Measurements from ENCODE around the gene DOCK2.
"Not testable (repeated sequence)": the region's sequence is repeated elsewhere in the genome, so short reads cannot be mapped to it uniquely, and the experiment has no call there.

DOCK2 gene

DNA sequence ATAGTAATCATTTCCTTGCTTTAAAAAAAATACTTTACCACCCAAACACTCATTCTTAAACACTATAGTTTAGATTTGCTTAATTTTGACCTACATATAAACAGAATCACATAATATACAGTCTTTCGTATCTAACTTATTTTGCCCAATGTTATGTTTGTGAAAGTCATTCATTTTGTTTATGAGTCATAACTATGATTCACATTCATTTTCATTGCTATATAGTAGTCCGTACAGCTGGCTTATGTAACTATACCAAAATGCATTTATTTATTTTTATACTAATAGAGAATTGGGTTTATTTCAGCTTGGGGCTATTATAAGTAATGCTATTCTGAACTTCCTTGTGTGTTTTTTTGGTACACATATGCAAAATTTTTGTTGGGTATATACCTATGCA, 434.7 kb downstream of the DOCK2 start:
- DNase-seq, result no peak

DNA sequence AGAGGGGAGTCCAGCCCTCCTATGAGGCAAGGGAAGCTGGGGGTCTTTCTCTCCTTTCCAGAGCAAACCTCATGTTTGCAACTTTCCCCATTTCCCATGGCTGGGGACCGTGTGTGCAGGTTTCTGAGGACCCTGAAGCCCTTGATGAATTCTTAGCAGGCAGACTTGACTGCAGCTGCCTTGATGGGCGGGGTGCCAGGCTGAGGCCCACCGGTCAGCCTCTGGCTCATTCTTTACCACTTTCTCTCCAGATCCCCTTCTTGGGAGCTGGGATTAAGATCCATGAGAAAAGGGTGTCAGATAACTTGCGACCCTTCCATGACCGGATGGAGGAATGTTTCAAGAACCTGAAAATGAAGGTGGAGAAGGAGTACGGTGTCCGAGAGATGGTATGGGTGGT, 438.6 kb downstream of the DOCK2 start:
- no peak for DNase-seq

DNA sequence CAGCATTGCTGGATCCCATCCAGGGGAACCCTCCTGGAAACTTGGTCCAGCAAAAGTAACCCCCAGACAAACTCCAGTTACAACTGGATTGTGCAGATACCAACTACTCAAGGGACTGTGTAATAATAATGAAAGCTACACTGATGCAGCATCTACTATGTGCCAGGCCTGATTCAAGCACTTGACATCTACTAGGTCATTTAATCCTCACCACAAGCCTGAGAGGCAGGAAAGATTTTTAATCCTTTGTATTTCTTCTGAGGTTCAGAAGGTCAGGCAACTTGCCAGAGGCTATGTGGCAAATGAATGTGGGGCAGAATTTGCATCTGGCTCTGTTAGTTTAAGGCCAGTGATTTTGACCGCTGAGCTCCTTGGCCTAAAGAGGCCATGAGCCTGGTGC, 439.1 kb downstream of the DOCK2 start:
- no peak for DNase-seq

DNA sequence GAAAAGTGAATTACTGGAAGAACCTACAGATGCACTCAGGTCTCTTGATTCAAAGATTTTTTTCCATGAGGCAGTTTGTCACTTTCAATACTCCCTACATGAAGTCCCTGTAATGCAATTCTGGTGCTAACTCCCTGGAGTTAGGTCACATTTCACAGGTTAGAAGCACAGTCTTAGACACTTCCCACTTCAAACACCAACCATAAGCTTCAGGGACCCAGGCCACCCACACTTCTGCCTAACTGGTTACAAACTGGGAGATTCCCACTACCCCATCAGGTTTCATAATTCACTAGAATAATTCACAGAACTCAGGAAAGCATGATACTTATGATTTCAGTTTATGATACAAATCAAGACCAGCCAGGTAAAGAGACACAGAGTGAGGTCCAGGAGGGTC, 439.7 kb downstream of the DOCK2 start:
- no peak for DNase-seq

DNA sequence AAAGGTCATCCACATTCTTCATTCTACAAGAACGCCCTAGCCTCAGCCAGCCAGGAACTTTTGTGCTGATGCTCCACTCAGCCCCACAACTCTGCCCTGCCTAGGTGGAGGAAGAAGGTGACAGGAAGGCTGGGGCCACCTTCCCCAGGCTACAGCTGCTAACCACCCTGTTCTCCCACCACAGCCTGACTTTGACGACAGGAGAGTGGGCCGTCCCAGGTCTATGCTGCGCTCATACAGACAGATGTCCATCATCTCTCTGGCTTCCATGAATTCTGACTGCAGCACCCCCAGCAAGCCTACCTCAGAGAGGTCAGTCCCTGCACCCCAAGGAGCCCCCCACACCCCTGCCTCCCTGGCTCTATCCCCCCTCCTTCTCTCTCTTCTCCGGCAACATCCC, 440.5 kb downstream of the DOCK2 start:
- no peak for DNase-seq

DNA sequence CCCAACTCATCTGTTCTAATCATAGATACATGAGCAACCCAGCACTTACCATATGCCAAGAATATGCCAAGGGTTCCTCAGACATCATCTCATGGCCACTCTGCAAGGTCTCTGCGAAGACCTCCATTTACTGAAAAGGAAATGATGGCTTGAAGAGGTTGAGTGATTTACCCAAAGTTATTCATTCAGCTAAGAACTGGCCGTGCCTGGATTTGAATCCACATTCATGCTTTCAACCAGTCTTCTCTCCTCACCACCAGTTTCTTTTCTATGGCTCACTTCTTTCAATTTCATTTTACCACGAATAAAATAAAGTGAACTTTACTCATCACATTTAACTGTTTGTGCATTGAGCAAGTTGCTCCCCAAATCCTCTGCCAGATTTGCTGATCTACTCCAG, 441.4 kb downstream of the DOCK2 start:
- DNase-seq, result no peak

DNA sequence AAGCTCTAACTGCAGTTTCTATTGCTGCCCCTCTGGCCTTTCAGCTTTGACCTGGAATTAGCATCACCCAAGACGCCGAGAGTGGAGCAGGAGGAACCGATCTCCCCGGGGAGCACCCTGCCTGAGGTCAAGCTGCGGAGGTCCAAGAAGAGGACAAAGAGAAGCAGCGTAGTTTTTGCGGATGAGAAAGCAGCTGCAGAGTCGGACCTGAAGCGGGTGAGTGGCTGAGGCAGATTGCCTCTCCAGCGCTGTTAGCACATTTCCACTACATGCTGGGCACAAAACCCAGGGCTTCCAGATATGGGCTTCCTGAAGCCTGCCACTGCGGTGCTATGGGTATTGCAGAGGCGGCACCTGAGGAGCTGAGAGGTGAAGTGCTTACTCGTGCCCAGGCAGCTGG, 441.9 kb downstream of the DOCK2 start:
- DNase-seq, result no peak

DNA sequence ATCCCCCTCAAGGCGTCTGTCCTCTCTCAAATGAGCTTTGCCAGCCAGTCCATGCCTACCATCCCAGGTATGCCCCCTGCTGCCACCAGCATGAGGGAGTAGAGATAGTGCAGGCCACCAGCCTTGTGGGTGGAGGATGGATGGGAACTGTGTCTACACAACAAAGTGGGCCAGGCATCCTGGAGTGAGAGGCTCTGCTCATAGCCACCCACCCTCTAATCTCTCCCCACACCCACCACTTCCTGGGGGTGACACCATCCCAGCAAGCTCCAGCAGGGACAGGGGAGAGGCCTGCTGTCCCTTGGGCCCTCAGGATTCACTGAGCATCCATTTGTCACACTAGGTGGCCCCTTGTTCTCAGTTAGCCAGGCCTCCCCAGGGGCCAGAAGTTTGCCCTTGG, 443.1 kb downstream of the DOCK2 start:
- no peak for DNase-seq

DNA sequence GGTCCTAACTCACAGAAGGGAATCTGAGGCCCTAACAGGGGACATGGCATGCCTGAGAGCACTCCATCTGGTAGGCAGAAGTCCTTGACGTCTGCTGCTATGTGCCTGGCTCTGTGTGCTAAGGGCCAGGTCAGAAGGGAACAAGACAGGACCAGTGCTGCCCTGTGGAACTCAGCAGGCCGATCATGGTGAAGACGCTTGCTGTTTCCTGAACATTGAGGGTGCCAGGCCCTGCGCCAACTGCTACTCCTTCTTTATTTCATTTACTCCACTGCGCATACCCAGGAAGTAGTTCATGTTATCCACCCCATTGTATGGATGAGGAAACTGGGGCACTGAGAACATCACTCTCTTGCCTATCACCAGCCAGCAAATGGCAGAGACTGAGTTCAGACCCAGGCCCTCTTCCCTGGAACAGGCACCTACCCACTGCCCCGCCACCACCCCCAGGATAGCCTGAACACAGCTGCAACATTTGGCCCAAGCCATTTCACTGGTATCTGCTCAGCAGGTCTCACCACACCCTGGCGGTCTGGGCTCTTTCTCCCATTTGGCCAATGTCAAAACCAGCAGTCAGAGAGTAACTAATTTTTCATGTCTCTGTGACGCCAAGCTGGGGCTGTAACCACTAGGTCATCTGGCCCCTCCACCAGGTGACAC, 443.8 kb downstream of the DOCK2 start:
- no peak for DNase-seq

DNA sequence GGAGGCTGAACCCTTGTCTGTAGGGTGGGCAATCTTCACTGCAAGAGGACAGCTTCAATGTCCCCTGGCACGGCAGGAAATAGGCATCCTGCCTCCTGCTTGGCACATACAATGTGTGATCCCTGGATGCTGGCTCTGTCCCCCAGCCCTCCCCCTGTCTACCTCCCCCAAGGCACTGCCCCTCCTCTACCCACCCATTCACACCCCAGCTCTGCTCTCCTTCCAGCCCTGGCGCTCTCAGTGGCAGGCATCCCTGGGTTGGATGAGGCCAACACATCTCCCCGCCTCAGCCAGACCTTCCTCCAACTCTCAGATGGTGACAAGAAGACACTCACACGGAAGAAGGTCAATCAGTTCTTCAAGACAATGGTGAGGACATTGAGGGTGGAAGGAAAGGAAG, 444.5 kb downstream of the DOCK2 start:
- no peak for DNase-seq

DNA sequence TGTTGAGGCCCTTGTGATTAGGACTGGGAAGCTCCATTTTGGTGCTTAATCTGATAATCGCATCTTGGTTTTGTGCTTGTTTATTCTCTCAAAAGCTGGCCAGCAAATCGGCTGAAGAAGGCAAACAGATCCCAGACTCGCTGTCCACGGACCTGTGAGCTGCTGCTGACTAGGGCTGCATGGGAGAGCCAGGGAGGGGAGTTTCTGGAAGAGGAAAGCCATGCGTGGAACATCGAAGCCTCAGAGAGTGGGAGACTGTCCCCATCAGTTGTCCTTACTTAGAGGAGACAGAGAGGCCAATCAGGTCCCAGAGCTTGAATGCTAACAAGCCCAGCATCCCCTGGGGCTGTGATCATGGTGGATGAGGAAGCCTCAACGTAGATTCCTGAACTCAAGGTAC, 445.6 kb downstream of the DOCK2 start:
- no peak for DNase-seq

DNA sequence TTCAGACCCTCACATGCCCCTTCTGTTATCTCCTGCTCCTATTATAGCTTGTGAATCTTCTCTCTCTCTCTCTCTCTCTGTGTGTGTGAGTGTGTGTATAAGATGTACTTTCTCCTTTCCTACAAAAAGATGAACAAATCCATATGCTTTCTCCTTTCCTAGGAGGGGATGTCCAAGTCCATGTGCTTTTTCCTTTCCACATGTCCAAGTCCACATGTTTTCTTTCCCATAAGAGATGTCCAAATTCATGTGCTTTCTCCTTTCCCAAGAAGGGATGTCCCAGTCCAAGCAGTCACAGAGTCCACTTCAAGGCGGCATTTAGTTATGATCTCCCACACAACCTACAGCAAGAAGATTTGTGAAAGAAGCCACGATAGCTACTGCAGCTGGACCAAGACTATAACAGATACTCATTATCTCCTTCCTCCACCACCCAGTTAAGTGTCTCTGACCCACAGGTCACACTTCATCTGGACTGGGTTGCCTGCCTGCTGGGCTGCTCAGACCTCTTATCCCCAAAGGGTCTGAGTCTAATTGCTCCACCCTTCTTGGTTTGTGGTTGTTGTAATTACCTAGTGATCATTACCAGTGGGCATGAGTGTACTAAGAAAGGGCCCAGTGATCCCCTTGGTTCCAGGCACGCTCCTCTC, 450.2 kb downstream of the DOCK2 start:
- DNase-seq, result no peak

DNA sequence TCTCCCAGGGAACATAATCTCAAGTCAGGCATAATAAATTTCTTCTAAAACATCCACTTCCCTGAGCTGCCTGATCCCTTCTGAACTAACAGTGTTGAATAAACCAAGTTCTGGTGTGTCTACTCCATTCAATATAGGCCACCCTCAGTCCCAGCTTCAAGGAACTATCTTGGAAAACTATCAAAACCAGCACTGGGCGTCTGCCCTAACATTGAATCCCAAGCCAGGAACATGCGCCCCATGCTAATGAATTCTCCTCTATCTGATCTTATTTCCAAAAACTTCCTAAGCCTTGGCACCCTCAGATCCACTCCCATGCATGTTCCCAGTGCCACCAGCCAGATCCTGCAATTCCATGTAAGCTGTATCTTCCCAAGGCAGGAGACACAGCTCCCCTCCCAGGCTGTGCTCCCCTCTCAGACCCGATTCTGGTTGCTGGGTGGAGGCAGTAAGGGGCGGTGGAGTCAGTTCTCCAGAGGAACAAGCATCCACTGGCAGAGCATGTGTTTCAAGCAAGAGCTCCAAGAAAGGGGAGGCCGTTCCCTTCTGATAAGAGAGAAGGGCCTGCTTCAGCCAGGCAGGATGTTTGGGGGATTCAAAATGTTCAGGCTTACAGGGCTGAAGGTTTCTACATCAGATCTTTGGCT, 455.5 kb downstream of the DOCK2 start:
- DNase-seq, result no peak

DNA sequence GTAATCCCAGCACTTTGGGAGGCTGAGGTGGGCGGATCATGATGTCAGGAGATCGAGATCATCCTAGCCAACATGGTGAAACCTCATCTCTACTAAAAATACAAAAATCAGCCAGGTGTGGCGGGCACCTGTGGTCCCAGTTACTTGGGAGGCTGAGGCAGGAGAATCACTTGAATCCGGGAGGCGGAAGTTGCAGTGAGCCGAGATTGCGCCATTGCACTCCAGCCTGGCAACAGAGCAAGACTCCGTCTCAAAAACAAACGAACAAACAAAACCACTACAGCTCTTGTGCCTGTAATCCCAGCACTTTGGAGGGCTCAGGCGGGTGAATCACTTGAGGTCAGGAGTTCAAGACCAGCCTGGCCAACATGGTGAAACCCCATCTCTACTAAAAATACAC, 457.3 kb downstream of the DOCK2 start:
- DNase-seq, result not testable (repeated sequence)

DNA sequence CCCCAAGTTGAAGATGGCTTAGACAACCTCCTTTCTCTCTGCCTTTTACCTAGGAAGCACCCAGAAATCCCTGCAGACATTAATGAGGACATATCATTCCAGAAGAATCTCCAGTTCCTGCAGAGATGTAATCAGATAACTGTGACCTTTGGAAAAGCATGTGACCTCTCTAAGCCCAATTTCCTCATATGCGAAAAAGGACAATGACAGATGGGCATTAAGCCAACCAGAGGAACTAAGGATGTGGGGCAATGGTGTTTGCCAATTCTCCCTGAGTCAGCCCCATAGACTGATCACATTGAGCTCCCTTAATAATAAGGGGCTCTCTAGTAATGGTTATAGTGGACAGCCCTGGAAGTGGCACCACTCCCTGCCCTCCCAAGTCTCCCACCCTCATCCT, 458.6 kb downstream of the DOCK2 start:
- DNase-seq, result no peak

DNA sequence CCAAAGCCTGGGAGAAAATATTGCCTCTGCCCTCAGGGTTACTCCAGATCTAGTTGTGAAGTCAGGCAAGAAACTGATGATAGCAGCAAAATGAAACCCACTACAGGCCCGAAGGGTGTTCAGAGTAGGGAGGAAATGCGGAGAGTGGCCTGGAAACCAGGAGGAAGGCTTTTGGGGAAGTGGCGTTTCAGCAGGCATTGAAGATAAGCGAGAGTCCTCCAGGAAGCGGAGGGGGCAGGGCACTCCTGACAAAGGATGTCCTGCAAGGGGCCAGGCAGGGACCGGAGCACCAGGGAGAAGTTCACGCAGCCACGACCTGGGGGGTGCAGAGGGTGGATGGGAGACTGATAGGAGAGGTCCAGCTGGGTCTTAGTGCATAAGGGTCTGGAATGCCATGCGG, 460.9 kb downstream of the DOCK2 start:
- DNase-seq, result no peak

DNA sequence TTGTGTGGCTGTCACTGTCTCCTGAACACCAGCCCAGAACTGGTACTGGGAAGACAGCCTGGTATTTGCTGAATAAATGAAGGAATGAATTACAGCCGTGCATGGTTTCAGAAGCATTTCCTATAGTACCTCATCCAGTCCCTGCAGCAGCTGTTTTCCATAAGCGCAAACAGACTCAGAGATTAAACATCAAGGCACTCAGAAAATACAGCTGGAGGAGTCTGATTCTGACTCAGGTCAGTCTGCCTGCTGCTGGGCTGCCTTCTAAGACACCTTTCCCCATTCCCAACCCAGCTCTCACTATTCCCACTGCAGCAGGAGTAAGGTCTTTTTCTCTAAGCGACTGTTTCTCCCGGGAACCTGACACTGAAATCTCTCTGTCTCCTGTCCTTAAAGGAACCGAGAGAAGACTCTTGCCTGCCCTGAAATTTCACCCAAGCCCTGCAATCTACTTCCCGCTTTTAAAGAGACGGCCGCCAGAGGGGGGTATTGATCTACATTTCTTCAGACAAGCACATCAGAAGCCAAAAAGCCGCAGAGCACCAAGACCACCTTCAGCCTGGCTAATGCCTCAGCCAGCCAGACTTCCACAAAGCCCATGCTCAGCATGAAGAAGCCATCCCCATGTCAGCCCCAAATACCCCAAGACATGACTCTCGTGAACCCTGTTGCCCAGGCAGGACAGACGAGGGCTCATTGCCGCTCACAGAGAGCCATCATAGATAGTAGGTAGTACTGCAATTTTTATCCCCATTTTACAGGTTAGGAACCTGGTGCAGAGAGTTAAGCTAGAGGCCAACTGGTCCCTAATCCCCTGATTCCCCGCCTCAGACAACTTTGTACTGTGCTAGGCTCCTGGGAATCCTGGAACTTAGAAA, 463.2 kb downstream of the DOCK2 start:
- peak; percentile 12 to 57 (median 32) for DNase-seq

DNA sequence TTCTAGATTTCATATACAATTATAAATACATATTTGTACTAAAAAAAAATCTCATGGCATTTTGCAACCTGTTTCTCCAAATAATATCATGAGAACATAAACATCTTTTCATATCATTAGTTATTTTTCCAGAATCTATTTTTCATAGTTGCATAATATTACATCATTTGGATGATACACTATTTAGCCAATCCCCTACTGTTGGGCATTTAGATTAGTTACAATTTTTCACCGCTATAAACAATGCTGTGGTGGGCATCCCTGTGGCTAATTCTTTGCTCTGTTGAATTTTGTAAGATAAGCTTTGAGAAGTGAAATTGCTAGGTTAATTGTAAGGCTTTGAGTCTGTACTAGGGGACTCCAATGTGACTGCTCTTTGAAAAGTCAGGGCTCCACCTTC, 466.4 kb downstream of the DOCK2 start:
- DNase-seq, result no peak

DNA sequence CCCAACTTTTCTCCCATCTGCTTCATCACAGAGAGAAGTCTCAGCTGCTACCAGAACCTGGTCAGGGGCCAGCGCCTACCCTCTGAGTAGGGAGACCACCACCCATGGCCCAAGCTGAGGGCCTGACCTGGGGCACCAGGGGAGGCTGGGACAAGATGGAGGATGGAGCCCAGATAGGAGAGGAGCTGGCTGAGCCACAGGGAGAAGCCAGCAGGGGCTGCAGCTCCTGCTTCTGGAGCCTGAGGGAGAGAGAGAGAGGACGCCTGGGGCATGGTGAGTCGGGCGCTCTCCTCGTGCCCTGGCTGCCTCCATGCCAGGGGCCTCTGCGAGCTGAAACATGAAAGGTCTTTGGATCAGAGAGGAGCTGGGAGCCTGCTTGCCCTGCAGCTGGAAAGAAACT, 467.2 kb downstream of the DOCK2 start:
- no peak for DNase-seq

DNA sequence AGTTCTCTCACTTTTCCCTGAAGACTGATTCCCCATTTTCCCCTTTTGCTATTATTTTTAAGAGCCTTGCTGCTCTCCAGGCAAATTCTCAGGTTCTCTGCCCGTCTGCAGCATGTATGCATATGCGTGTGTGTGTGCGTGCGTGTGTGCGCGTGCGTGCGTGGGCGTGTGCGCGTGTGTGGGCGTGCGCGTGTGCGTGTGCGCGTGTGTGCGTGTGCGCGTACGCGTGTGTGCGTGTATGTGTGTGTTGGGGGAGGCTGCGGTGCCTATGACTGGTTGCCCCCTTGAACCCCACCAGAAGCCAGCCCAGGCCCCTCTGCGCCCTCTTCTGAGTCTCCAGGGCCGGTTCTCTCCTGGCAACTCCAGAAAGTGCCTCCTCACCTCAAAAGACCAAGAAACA, 467.6 kb downstream of the DOCK2 start:
- no peak for DNase-seq

DNA sequence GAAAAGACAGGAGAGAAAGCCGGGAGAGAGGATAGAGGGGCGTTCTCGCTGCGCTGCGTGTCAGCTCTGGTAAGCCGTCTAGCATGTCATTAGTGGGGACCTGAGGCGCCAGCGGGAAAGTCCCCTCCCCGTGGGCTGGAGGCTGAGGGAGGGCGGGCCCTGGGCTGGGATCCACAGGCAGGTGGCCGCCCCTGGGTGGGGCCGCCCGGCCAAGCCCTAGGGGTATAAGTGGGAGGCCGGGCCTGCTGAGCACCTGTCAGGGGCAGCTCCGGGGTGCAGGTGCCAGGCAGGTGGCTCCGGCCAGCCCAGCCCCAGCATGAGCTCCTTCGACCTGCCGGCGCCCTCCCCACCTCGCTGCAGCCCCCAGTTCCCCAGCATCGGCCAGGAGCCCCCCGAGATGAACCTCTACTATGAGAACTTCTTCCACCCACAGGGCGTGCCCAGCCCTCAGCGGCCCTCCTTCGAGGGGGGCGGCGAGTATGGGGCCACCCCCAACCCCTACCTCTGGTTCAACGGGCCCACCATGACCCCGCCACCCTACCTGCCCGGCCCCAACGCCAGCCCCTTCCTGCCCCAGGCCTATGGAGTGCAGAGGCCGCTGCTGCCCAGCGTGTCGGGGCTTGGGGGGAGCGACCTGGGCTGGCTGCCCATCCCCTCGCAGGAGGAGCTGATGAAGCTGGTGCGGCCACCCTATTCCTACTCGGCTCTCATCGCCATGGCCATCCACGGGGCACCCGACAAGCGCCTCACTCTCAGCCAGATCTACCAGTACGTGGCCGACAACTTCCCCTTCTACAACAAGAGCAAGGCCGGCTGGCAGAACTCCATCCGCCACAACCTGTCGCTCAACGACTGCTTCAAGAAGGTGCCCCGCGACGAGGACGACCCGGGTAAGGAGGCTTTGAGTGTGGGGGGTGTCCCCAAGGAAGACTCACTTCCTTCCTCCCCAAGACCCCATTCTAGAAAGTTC, 468.9 kb downstream of the DOCK2 start, which contains the start of gene FOXI1:
Gene FOXI1 (plus strand): TSS at position 256 of the 970 bp plus-strand sequence. CDS start 61 bp downstream, at position 317.
- DNase-seq, result no peak

DNA sequence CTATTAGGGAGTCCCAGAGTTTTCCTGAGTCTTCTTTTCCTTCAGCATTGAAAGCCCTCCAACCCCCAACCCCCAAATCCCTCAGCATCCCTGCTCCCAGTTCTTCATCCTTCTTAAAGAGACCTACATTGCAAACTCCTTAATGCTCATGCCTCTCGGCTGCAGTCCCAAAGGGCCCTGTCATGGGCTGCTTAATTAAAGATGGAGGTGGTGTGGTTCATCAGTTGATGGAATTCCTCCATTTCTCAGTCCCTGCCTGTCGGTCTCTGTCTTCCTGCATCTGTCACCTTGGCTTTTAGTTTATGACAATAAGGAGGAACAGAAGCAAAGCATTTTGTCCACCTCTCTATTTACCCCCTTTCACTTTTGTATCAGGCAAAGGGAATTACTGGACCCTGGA, 470.6 kb downstream of the DOCK2 start:
- DNase-seq, result no peak

All from activated naive CD4-positive, alpha-beta T cell (primary cell).